H7 (cell line): ENCODE data around the gene VPS35L. TPM values are rescaled to one million over a fixed set of nuclear protein-coding genes. Genes with fewer than 3 reads are reported as not detected.
A peak's percentile ranks its signal among the peaks of the same experiment; 100 is the strongest.

Experiments
- DNase-seq: peaks from one replicate; pipeline ENCODE4 v3.0.0; 2012
- H3K27me3 ChIP-seq: 2 replicates; pipeline ENCODE4 v1.6.0; 2011; ENCODE audit warnings: mild to moderate bottlenecking, low read length; ENCODE audit not compliant: control insufficient read depth, insufficient read depth
- H3K36me3 ChIP-seq: replicated peaks from 2 replicates; pipeline ENCODE4 v1.5.1; 2011; ENCODE audit warnings: low read length; ENCODE audit not compliant: control insufficient read depth, insufficient read depth
- H3K4me3 ChIP-seq: 2 replicates; pipeline ENCODE4 v1.5.1; 2011; ENCODE audit warnings: low read depth, mild to moderate bottlenecking, control low read depth, low read length, moderate library complexity; ENCODE audit not compliant: insufficient read depth
- total RNA-seq: library from RNA; depleted of rRNA; stranded (reverse); fragments of >200 nt; shearing (Covaris generic); gene quantifications from 2 replicates; pipeline ENCODE4 v1.2.3, GENCODE V29; 2014

VPS35L gene
- total RNA-seq, 1 experiment from 2014 or later = 31.8 TPM

DNA sequence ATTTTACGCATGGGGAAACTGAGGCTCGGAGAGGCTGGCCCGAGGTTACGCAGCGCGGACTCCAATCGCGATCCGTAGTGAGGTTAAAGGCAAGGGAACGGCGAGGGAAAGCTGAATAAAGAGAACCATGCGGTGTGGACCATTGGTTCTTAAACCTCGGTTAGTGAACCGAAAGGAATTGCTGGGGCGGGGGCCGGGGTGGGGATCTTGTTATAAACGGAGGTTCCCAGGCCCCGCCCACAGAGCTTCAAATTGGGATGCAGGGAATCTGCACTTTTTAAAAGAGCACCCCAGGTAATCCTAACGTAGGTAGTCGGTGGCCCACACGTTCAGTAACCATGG lies 163.1 kb downstream of the VPS35L start:
- Histone ChIP-seq H3K27me3 (no peaks in the 10 kb centered on the region), H3K4me3 (peak overlapping the region; percentile 87), H3K36me3 (peaks cover 8% of the 10 kb centered on the region)
- DNase-seq = peak; percentile 81

DNA sequence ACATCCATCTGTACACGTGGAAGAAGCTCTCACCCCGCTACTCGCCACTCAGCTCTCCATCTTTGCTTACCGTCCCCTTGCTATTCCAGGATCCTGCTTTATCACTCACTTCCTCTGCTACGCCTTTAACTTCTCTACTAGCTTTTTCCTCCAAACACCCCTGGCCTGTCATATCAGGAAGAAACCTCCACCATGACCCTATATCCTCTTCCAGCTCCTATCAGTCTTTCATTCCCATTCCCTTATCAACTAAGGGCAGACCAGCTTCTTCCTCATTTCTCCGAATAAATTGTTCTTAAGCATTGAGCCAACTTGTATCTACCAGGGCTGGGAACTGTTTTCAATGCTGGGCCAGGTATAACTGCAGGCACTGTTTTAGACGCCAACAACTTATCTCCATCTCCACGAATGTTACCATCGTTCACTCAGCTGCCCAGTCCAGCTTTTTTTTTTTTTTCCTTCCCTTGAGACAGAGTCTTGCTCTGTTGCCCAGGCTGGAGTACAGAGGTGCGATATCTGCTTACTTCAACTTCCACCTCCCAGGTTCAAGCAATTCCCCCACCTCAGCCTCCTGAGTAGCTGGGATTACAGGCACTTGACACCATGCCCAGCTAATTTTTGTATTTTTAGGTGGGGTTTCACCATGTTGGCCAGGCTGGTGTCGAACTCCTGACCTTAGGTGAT lies 166.9 kb downstream of the VPS35L start:
- no peak overlapping the region for H3K4me3 ChIP-seq
- no peaks in the 10 kb centered on the region for H3K27me3 ChIP-seq
- no peak for DNase-seq
- no peaks in the 10 kb centered on the region for H3K36me3 ChIP-seq

DNA sequence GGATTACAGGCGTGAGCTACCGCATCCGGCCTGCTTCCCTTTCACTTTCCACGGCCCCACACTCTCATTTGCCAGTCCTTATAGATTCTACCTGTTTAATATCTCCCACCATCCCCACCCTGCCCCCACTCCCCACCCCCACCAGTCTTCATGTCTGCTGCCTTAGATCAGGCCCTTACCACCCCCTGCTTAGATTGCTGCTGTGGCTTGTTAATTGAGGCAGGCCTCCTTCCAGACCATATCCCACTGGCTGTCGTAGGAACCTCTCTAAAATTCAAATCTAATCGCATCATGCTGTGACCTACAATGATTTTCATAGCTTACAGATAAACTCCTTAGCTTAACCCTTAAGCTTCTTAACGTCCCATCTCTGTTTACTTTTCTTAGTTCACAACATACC lies 167.5 kb downstream of the VPS35L start:
- no peaks in the 10 kb centered on the region for H3K36me3 ChIP-seq
- no peaks in the 10 kb centered on the region for H3K27me3 ChIP-seq
- no peak for DNase-seq
- no peak overlapping the region for H3K4me3 ChIP-seq

DNA sequence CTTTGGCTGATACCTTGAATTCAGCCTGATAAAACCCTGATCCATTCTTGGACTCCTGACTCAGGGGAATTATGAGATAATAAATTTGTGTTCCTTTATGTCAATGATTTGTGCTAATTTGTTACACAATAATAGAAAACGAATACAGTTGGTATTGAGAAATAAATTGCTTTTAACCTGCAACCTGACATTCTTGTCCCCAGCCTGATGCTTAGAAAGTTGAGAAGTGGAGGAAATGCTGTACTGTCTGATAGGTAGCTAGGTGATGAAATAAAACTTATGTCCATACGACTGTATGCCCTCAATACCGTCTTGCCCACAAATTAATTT lies 173.1 kb downstream of the VPS35L start:
- no peak for DNase-seq
- H3K4me3 ChIP-seq = no peak overlapping the region
- no peaks in the 10 kb centered on the region for H3K27me3 ChIP-seq
- H3K36me3 ChIP-seq = no peaks in the 10 kb centered on the region

DNA sequence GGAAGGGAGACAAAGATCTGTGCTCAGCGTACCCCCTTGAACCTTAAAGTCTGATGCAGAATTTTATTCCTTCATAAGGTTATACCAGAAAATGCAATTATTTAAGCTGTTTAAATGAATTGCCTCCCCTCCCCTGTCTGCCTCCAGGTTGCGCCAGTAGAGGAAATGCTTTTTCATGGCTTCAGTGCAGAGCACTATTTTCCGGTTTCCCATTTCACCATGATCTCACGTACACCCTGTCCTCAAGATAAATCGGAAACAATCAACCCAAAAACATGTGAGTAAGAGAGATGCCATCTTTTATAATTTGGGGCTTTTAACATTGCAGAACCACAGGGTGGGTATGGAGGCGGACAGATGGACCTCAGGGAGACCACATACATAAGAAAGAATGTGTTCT lies 178.0 kb downstream of the VPS35L start:
- Histone ChIP-seq H3K27me3 (no peaks in the 10 kb centered on the region), H3K36me3 (no peaks in the 10 kb centered on the region), H3K4me3 (no peak overlapping the region)
- DNase-seq = no peak

DNA sequence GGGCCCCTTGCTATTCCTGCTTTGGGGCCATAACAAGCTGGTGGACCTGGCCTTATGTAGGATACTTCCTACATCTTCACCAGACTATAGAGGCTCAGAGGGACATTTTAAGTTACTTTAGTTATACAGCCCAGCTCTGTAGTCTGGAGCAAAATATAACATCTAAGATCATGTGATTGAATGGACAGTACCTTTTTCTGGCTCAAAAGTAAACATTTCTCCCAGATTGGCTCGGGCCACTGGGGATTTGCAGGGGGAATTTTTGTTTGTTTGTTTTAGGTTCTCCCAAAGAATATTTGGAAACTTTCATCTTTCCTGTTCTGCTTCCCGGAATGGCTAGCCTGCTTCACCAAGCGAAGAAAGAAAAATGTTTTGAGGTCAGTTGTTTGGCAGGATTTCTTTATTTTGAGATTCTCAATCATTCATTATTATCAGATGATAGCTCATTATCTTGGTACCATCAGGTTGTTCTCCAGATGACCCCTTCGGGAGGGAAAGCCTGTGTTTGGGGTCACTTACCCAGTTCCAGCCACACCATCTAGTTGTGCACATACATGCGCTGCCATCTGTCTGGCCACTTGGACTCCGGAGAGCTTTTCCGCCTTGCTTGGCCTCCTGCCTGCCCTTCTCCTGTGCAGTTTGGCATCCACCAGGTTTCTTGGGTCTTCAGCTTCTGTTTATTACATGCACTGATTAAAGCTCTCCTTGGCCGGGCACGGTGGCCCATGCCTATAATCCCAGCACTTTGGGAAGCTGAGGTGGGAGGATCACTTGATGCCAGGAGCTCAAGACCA lies 179.8 kb downstream of the VPS35L start:
- H3K36me3 ChIP-seq = no peaks in the 10 kb centered on the region
- no peak overlapping the region for H3K4me3 ChIP-seq
- H3K27me3 ChIP-seq = no peaks in the 10 kb centered on the region
- DNase-seq = no peak

DNA sequence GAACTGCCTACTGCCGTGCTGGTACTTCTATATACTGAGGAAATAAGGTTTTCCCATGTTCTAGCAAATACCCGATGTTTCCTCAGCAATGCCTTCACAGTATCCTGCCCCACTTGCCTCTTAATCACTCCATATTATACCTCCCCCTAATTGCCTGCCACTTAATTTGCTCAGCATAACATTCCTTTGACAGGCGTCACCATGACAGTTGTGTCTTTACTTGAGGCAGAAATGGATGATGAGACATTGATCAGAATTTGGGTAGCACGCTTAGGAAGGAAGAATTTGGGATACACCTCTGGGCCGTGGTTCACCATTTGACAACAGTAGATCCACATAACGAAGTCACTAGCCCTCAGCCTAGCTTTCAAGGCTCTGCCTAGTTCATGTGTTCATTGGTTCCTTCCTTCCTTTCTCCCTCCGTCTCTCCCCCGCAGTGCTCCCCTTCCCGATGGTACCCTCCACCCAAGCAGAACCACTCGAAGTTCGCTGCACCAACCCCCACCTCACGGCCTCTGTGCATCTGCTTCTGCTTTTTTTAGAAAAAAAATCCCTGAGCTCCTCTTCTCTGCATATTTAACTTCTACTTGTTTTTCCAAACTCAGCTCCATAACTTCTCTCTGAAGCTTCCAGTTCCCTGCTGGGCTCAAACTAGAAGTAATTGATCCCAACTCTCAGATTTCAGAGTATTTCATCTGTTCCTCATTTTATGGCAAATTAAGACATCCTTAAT lies 182.0 kb downstream of the VPS35L start:
- Histone ChIP-seq H3K27me3 (no peaks in the 10 kb centered on the region), H3K36me3 (no peaks in the 10 kb centered on the region), H3K4me3 (no peak overlapping the region)
- no peak for DNase-seq

DNA sequence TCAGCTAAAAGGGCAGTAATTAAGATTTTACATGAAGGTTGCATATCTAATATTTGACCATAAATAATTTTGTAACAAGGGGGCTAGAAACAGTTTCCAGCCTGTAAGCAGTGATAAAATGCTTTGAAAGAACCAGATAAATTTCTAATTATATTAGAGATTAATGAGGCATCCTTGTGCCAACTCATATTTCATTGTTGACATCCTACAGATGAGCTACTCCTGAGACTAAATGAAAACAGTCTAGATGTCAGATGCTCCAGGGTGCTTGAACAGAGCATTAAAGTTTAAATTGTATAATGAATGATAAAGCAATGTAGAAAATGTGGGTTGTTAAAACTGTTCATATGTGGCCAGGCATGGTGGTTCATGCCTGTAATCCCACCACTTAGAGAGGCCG lies 185.9 kb downstream of the VPS35L start:
- DNase-seq = no peak
- Histone ChIP-seq H3K36me3 (no peaks in the 10 kb centered on the region), H3K4me3 (no peak overlapping the region), H3K27me3 (no peaks in the 10 kb centered on the region)

DNA sequence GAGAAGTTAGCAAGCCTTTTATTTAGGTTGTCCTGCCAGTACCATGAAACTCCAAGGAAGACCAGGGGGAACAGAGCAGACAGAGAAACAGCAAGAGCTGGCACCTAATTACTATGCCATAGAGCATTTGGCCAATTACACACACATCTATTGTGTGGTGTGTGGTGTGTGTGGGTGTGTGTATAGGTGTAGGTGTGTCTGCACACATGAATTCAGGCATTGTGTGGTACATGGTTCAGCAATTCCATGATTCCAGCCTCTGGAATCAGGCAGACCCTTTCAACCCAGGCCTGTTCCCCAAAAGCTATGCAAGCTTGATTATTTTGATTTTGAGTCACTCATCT lies 188.3 kb downstream of the VPS35L start:
- no peak for DNase-seq
- Histone ChIP-seq H3K36me3 (no peaks in the 10 kb centered on the region), H3K4me3 (no peak overlapping the region), H3K27me3 (no peaks in the 10 kb centered on the region)

DNA sequence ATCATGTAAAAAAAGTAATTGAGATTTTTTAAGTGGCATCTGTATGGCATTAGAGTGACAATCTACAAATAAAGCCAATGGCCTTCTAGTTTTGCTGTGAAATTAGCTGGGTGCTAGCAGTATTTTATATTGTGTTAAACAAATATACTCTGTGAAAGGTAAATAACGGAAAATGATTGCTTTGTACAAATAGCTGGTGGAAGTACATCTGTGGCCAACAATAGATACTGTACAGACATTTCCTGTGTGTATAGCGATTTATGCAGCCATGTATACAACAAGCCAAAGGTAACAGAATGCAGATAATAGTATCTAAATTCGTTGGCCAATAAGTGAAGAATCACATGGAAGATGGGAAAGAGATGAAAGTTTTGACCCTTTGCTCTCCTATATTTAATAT lies 189.2 kb downstream of the VPS35L start:
- no peaks in the 10 kb centered on the region for H3K36me3 ChIP-seq
- no peaks in the 10 kb centered on the region for H3K27me3 ChIP-seq
- no peak for DNase-seq
- no peak overlapping the region for H3K4me3 ChIP-seq

DNA sequence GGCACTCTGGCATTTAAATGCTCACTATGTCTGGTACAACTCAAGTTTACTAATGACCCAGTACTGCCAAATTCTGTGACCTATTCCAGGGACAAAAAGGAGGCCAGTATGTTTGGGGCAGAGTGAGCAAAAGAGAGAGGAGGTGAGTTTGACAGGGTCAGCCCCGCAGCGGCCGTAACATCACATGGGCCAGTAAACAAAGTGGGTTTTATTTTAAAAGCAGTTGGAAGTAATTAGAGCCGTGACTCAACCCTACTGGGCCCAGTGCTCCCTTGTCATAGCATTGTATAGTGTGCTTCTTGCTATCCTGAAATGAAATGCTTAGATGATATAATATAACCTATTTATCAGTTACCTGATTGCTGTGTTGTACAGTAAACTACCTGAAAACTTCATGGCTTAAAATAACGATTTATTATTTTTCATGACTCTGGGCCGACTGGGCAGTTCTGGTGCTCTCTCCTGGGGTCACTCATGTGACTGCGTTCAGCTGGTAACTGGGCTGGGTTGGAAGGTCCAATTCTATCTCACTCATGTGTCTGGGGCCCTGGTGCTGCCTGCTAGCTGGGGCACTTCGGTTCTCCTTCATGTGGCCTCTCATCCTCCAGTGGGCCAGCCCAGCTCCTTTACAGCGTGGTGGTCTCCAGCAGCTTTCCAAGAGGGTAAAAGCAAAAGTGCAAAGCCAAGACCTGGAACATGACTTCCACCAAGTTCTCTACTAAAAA lies 189.9 kb downstream of the VPS35L start:
- no peak for DNase-seq
- Histone ChIP-seq H3K27me3 (no peaks in the 10 kb centered on the region), H3K36me3 (no peaks in the 10 kb centered on the region), H3K4me3 (no peak overlapping the region)

DNA sequence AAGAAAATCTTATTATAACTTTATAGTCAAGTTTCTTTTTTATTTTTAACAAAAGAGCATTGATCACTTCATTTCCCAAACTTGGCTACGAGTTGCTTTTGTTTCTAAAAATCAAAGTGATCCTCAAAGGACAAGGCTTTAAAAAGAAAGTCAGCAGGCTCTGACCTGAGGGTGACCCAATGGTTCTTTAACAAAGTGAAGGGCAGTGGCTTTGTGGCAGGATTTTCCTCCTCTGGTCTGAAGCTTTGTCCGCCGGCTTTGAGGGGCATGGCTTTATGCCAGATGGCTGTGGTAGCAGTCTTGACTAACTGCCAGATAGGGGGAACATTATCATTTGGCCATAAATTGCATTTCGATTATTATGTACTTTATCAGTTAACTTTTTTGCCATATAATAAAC lies 191.1 kb downstream of the VPS35L start:
- DNase-seq = no peak
- H3K36me3 ChIP-seq = no peaks in the 10 kb centered on the region
- H3K4me3 ChIP-seq = no peak overlapping the region
- no peaks in the 10 kb centered on the region for H3K27me3 ChIP-seq

DNA sequence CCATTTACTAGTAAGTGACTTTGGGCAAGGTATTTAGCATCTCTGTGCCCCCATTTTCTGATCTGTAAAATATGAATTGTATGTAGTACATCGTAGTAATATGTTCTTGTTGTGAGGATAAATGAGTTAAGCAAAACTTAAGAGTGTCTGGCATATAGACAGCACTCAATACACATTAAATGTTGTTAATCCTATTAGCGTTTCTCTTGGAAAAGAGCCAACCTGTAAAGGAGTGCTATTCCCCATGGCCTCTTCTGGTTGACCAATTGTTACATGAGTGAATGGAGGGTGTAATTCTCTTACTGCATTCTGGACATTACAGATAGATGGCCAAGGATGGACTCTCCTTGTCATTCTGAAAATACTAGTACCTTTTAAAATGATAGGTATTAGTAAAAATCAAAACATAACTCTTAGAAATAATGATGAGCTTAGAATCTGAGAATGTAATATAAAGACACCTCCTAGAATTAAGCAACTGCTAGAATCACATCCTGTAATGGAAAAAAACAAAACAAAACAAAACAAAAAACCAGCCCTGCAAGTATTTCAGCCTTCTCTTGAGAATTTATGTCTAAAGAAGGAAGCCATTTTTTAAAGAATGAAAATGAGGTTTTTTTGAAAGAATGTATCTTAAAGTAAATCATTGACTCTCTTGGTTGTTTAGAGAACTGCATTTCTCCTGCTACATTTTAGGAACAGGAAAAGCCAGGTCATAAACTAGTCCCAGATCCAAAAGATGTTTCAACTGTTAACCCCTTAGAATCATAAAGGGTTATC lies 193.1 kb downstream of the VPS35L start:
- Histone ChIP-seq H3K27me3 (no peaks in the 10 kb centered on the region), H3K36me3 (no peaks in the 10 kb centered on the region)

DNA sequence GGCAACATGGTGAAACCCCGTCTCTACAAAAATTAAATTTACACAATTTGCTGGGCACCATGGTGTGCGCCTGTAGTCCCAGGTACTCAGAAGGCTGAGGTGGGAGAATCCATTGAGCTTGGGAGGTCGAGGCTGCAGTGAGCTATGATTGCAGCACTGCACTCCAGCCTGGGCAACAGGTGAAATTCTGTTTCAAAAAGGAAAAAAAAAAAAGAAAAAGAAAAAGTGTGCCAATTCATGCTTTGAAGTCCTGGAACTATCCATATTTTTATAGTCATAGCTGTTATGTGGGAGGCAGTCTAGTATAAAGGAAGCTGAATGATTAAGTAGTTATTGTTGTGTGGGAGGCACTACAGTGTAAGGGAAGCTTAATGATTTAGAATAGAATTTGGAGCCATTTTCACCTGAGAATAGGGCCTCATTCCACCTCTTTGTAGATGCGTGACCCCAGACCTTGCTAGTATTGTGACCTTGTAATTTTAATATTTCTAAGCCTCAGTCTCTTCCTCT lies 194.1 kb downstream of the VPS35L start:
- Histone ChIP-seq H3K27me3 (no peaks in the 10 kb centered on the region), H3K36me3 (no peaks in the 10 kb centered on the region), H3K4me3 (no peak overlapping the region)
- no peak for DNase-seq

More for the DNA sequence above, 193.1 kb downstream of the VPS35L start:
- no peak overlapping the region for H3K4me3 ChIP-seq
- no peak for DNase-seq
